Glomerular endothelial cell (primary cell): ENCODE data around the gene ZNF91. TPM values are rescaled to one million over a fixed set of nuclear protein-coding genes. Genes with fewer than 3 reads are reported as not detected.
"Not testable (repeated sequence)": the region's sequence is repeated elsewhere in the genome, so short reads cannot be mapped to it uniquely, and the experiment has no call there.

Experiments used
- DNase-seq: peaks from one replicate; pipeline ENCODE4 v3.0.0-alpha.2; 2011; ENCODE audit warnings: low read depth, low spot score; ENCODE audit errors: extremely low read depth
- total RNA-seq: library from RNA; depleted of rRNA; stranded (reverse); fragments of >200 nt; gene quantifications from 2 replicates; pipeline ENCODE4 v1.2.3, GENCODE V29; 2015

ZNF91 gene
- total RNA-seq, 1 donor from 2014 or later: 18.4 TPM

DNA sequence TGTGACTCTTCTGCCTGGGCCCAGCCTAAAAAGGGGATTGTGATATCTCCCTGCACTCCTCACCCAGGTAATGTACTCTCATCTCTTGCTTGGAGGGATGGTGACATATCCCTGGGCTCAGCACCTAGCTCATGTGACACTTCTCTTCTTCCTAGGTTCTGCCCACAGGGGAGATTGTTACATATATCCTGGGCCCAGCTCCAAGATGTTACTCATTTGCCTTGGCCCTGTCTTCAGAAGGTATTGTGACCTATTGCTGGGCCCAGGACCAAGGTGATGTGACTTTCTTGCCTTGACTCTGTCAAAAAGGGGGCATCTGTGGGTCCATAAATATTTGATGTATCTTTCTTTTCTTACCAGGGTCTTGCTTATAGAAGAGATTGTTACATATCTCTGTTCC lies 73.9 kb downstream of the ZNF91 start:
- not testable (repeated sequence) for DNase-seq

DNA sequence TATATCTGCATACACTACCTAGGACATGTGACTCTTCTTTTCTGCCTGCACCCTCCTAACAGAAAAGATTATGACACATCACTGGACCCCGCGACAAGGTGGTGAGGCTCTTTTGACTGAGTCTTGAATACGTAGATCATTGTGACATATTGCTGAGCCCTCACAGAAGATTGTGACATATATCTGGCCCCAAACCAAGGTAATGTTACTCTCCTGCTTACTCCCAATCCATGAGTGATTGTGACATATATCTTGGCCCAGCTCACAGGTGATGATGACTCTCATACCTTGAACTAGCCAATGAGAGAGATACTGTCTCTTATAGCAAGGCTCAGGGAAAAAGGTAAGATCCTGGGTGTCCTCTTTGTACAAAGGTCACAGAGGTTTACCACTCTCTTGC lies 75.7 kb downstream of the ZNF91 start:
- DNase-seq: not testable (repeated sequence)

DNA sequence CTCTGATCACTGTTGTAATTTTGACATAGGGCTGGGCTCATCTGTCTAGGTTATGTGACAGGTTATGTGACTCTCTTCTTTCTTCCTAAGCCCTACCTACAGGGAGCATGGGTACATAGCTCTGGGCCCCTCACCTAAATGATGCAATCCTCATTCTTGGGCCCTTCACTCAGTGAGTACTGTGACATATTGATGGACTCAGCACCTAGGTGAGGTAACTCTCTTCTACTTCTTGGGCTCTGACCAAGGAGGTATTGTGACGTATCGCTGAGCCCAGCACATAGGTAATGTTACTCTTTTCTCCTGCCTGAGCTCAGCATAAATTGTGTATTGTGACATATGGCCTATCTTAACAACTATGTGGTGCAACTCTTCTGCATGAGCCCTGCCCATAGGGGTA lies 76.3 kb downstream of the ZNF91 start:
- DNase-seq: not testable (repeated sequence)

DNA sequence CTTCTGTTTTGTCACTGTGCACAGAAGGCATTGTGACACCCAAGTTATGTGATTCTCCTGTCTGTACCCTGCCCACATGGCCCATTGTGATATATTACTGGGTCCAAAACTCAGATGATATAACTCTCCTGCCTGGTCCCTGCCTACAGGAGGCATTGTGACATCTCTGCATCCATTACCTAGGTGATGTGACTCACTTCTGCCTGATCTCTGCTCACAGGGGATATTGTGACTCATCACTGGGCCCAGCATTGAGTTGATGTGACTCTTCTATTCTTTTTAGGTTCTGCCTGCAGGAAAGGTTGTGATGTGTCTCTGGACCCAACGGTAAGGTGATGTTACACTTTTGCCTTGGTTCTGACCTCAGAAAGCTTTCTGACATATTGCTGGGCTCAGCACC lies 77.1 kb downstream of the ZNF91 start:
- DNase-seq: no peak

DNA sequence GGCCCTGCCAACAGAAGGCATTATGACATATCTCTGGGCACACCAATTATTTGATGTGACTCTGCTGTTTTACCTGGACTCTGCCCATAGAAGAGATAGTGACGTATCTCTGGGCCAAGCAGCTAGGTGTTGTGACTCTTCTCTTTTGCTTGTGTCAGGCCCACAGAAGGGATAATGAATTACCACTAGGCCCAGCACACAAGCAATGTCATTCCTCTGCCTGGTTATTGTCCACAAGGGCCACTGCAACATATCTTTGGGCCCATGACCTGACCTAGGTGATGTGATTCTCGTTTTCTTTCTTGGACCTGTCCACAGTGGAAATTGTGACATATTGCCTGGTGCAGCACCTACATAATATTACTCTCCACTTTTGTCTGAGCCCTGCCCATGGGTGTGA lies 80.0 kb downstream of the ZNF91 start:
- no peak for DNase-seq

DNA sequence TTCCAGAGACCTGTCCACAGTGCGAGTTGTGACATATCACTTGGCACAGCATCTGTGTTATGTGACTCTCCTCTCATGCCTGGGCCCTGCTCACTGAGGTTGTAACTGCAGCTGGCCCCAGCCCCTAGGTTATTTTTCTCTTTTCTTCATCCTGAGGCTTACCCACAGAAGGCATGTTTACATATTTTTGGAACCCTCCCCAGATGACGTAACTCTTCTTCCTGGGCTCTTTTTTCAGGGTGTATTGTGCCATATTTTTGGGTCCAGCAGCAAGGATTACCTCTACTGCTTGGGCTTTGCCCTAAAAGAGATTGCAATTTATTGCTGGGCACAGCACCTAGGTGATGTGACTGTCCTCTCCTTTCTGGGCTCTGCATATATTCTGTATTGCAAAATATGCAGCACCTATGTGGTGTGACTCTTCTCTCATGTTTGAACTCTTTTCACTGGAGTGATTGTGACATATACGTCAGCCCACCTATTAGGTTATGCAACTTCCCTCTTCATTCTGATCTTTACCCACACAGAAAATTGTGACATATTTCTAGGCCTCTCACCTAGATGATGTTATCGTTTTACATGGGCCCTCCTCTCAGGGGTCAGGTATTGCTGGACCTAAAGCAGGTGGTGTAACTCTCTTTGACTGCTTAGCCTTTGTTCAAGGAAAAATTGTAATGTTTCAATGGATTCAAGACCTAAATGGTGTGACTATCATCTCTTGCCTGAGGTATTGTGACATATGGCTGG lies 80.6 kb downstream of the ZNF91 start:
- DNase-seq: no peak

DNA sequence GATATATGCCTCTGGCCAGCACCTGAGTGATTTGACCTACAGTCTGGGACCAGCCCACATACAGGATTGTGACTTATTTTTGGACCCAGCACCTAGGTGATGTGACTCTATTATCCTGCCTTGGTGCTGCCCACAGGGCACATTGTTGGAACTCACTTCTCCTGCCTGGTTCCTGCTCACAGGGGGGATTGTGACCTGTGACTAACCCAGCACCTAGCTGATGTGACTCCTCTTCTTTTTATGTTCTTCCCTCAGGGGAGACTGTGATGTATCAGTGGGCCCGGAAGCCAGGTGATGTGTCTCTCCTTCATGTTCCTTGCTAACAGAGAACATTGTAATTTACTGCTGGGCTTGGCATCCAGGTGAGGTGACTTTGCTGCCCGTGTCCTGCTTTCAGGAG lies 82.1 kb downstream of the ZNF91 start:
- DNase-seq: no peak

DNA sequence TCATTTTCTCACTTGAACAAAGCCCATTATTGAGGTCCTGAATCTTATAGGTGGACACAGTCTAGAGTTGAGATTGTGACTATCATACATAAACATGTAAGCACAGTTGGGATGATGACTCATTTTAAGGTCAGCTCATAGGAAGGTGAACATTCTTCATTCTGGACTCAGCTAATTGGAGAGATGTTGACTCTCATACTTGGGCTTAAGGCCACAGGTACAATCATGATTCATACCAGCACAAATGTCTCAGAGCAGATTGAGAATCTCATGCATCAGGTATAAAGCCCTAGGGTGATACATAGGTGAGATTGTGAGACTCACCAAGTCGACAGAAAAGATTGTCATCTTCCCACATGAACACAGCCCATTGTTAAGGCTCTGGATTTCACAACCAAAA lies 82.8 kb downstream of the ZNF91 start:
- DNase-seq: no peak

DNA sequence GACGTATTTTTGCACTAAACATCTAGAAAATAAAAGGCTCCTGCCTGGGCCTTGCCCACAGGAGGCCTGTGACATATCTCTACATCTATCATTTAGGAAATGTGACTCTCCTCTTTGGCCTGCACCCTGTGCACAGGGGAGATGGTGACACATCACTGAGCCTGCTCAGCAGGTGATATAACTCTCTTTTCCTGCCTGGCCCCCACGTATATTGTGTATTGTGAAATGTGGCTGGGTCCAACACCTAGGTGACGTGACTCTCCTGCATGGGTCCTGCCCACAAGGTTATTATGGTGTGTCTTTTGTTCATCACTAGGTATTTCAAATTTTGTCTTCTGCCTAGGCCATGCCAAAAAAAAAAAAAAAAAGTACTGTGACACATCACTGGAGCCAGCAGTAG lies 83.7 kb downstream of the ZNF91 start:
- no peak for DNase-seq

DNA sequence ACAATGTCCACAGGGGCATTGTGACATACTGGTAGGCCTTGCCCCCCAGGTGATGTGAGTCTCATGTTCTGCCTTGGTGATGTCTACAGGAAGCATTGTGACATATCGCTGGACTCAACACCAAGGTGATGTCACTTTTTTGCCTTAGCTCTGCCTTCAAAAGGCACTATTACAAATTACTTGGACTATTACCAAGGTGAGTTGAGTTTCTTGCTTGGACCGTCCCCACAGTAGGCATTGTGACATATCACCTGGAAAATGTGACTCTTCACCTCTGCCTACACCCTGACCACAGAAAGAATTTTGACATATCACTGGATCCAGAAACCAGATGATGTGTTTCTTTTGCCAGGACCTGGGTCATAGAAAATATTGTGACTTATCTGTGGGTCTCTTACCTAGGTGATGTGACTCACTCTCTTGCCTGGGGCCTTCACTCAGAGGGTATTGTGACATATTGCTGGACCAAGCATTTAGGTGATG lies 84.5 kb downstream of the ZNF91 start:
- no peak for DNase-seq

DNA sequence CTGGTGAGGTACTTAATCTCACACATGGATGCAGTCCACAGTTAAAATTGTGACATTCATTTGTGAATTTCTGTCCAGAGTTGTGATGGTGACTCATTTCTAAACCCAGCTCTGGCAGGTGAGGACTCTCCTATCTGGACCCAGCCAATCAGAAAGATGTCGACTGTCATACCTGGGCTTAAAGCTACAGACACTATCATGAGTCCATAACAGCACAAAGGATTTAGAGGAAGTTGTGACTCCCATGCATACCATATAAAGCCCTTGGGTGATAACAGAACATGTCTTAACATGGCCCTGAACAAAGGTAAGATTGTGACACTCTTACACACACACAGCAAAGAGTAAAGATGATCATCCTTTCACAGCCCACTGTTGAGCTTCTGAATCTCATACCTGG lies 85.3 kb downstream of the ZNF91 start:
- DNase-seq: no peak

DNA sequence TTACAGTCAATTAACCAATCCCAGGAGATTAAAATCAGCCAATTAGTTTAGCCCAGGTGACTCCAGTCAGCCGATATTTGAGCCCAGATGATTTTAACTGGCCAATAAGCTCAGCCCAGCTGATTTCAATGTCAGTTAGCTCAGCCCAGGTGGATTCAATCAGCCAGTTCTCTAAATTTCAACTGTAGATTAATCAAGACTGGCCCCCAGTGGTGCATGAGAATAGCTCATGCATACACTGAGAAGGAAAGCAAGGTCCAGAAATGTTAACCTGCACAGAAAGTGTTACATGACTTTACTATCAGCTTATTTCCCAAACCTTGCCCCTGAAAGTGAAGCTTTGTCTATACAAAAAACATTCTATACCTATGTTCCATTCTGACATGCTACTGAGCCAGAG lies 89.7 kb downstream of the ZNF91 start:
- no peak for DNase-seq

DNA sequence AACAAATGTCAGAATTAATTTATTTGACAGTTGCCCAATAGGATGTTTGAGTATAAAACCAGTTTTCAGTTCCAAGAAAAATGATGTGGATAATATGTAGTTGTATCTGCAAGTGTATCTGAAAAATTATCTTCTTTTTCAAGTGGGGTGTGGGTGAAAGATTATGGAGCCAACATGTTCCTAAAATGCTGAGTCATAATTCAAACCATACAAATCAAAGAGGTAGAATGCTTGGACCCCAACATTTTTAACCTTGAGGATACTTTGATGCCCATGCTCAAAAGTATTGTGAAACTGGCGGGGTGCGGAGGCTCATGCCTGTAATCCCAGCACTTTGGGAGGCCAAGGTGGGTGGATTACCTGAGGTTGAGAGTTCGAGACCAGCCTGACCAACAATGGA lies 91.0 kb downstream of the ZNF91 start:
- no peak for DNase-seq

DNA sequence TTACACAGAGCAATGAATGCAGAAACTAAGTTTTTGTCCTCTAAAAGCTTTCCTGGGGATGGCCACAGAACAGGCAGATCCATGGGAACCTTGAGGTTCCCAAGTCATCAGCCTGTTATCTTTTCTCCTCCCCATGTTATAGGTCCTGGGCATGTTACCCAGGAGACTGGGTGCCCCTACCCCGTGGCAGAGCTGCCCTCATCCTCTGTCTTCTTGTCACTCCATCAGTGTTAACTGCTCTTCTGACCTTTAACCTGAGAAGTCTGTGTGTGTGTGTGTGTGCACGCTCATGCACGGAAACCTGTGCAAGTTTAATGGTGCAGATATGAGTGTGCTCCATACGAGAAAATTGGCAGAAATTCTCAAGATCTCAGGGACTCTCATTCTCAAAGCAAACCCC lies 101.1 kb downstream of the ZNF91 start:
- no peak for DNase-seq

DNA sequence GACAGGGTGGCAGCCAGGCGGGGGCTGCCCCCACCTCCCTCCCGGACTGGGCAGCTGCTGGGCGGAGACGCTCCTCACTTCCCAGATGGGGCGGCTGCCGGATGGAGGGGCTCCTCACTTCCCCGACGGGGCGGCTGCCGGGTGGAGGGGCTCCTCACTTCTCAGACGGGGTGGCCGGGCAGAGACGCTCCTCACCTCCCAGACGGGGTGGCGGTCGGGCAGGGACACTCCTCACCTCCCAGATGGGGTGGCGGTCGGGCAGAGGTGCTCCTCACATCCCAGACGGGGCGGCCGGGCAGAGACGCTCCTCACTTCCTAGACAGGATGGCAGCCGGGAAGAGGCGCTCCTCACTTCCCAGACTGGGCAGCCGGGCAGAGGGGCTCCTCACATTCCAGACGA lies 105.3 kb downstream of the ZNF91 start:
- not testable (repeated sequence) for DNase-seq

Other genes starting within 250 kb of the ZNF91 start
- 2.5 and 4.9 TPM in 2 replicates for gene ZNF724, start 145.1 kb downstream of the ZNF91 start, total RNA-seq